HG03045 (cell line): ENCODE results near the gene LIPI.
"Not testable (repeated sequence)": the region's sequence is repeated elsewhere in the genome, so short reads cannot be mapped to it uniquely, and the experiment has no call there.

ENCODE experiments used
- ATAC-seq: cut with Tn5 transposase; IDR thresholded peaks from one replicate; pipeline ENCODE4 v1.9.1; 2021; ENCODE audit warnings: mild to moderate bottlenecking, moderate library complexity; ENCODE audit not compliant: unreplicated experiment

The LIPI gene

GRCh38 chr21:14210738-14211137, at the start of gene LIPI:
TSS of gene LIPI (minus strand) at chr21:14210955. CDS start at chr21:14210845, 110 bp downstream.
- no peak for ATAC-seq

- ATAC-seq: no peak
Measured at GRCh38 chr21:14260174-14260764, 49.5 kb upstream of the LIPI start.

- ATAC-seq: no peak
Measured at GRCh38 chr21:14259747-14260146, 49.0 kb upstream of the LIPI start.

- ATAC-seq: no peak
Measured at GRCh38 chr21:14251336-14251735, 40.6 kb upstream of the LIPI start.

GRCh38 chr21:14245711-14246110, 35.0 kb upstream of the LIPI start:
- no peak for ATAC-seq

- ATAC-seq: no peak
Measured at GRCh38 chr21:14244911-14245310, 34.2 kb upstream of the LIPI start.

- no peak for ATAC-seq
Measured at GRCh38 chr21:14243874-14244273, 33.1 kb upstream of the LIPI start.

- no peak for ATAC-seq
Measured at GRCh38 chr21:14243461-14243860, 32.7 kb upstream of the LIPI start.

- ATAC-seq: no peak
Measured at GRCh38 chr21:14241297-14241696, 30.5 kb upstream of the LIPI start.

GRCh38 chr21:14239281-14239680, 28.5 kb upstream of the LIPI start:
- no peak for ATAC-seq

- ATAC-seq: no peak
Measured at GRCh38 chr21:14236180-14236579, 25.4 kb upstream of the LIPI start.

GRCh38 chr21:14235101-14235500, 24.3 kb upstream of the LIPI start:
- no peak for ATAC-seq

GRCh38 chr21:14229399-14229798, 18.6 kb upstream of the LIPI start:
- ATAC-seq: no peak

- no peak for ATAC-seq
Measured at GRCh38 chr21:14223365-14223764, 12.6 kb upstream of the LIPI start.

GRCh38 chr21:14215971-14216641, 5.4 kb upstream of the LIPI start, which contains the start of gene RBM11:
TSS of gene RBM11 (plus strand) at chr21:14216157. CDS start at chr21:14216187, 30 bp downstream.
- peak; percentile 92 for ATAC-seq

- ATAC-seq: no peak
Measured at GRCh38 chr21:14213164-14213563, 2.4 kb upstream of the LIPI start.

GRCh38 chr21:14206222-14206621, 4.5 kb downstream of the LIPI start:
- ATAC-seq: no peak

- not testable (repeated sequence) for ATAC-seq
Measured at GRCh38 chr21:14166463-14167223, 44.1 kb downstream of the LIPI start.

- ATAC-seq: no peak
Measured at GRCh38 chr21:14143999-14144398, 66.8 kb downstream of the LIPI start.

GRCh38 chr21:14124266-14124665, 86.5 kb downstream of the LIPI start:
- ATAC-seq: no peak

GRCh38 chr21:14121719-14122118, 89.0 kb downstream of the LIPI start:
- no peak for ATAC-seq
